Measurements from ENCODE around the gene MYO10. TPM values are rescaled to one million over a fixed set of nuclear protein-coding genes. Genes with fewer than 3 reads are reported as not detected.

Gene MYO10
- total and polyA plus RNA-seq, 2 donors (not counting 3 experiments of a cell fraction or from before 2014, with no cell fraction given), result 36.0 to 148 TPM

- Histone ChIP-seq H3K4me1 (ENCODE audit: control insufficient read depth, extremely low read depth, insufficient read depth, low read length) (peaks cover 38% of the 10 kb centered on the region), H3K36me3 (ENCODE audit: control insufficient read depth in 2 of 2, extremely low read depth in 1 of 2, insufficient read depth in 2 of 2, low read length in 2 of 2) (peaks cover 0 to 4% of the 10 kb centered on the region in 2 experiments), H3K27ac (ENCODE audit: insufficient read depth, low read depth, low read length) (no peak overlapping the region), H3K9me1 (replicated peaks; ENCODE audit: control insufficient read depth, extremely low read depth, insufficient read depth, low read length) (no peaks in the 10 kb centered on the region), H3K9me3 (replicated peaks; ENCODE audit: control insufficient read depth, insufficient read depth, low read length) (no peaks in the 10 kb centered on the region), H3K27me3 (ENCODE audit: control insufficient read depth in 2 of 2, insufficient read depth in 2 of 2, low read length in 2 of 2) (no peaks in the 10 kb centered on the region), H2AFZ (ENCODE audit: low read depth, low read length) (no peak overlapping the region), H3K4me2 (ENCODE audit: insufficient read depth, low read length) (no peak overlapping the region), H3K9ac (replicated peaks; ENCODE audit: extremely low read depth, insufficient read depth, low read length) (no peak overlapping the region), H3K79me2 (ENCODE audit: control insufficient read depth, insufficient read depth, low read length) (peaks cover 96% of the 10 kb centered on the region), H3K4me3 (replicated peaks in 1 of 3; ENCODE audit: insufficient read depth in 1 of 3, low read depth in 1 of 3, low read length in 3 of 3) (no peak overlapping the region), H4K20me1 (replicated peaks; ENCODE audit: control insufficient read depth, extremely low read depth, insufficient read depth, low read length) (peaks cover 27% of the 10 kb centered on the region)
- no TSS peak for BruUV-seq (replicated peaks)
- DNase-seq (ENCODE audit: low read depth, low spot score) (no peak), FAIRE-seq (no peak)
- POLR2A ChIA-PET, result no interaction called here
- TF ChIP-seq MYC (IDR thresholded peaks at IDR 0.05; ENCODE audit: low read depth, low read length) (no peak), JUN (IDR thresholded peaks at IDR 0.05; ENCODE audit: borderline replicate concordance, insufficient read depth, insufficient read length, low read depth) (no peak), POLR2A (IDR thresholded peaks at IDR 0.05; ENCODE audit: low read depth, low read length) (no peak), CTCF (IDR thresholded peaks at IDR 0.05; ENCODE audit: extremely low read depth in 1 of 2, insufficient read depth in 1 of 2, low read depth in 1 of 2, low read length in 2 of 2) (no peak), MAX (IDR thresholded peaks at IDR 0.05; ENCODE audit: insufficient read depth, insufficient read length) (no peak), EZH2 (IDR thresholded peaks at IDR 0.05; ENCODE audit: borderline replicate concordance, low read depth, low read length, severe bottlenecking) (no peak), POLR2AphosphoS5 (IDR thresholded peaks at IDR 0.05; ENCODE audit: insufficient read depth, low read depth, low read length) (no peak), GATA2 (IDR thresholded peaks at IDR 0.05; ENCODE audit: insufficient read depth, insufficient read length, low read depth, low read length) (no peak), FOS (IDR thresholded peaks at IDR 0.05; ENCODE audit: borderline replicate concordance, insufficient read depth, low read length) (no peak)
- dilution Hi-C loops (cut with MboI; ENCODE audit: extremely low pct_ligation_motif_present, low sequenced_read_pairs), result no loop called here
- intact Hi-C loops (cut with micrococcal nuclease), result loop anchor here (10.0 kb wide), 1 partner anchor 235 kb away; no protein-coding TSS in a partner anchor
- CTCF ChIA-PET, result interaction anchor here (4.4 to 12.0 kb wide), 3 partner anchors 138 to 260 kb away, joined by 41 to 257 read pairs (median 174); no protein-coding TSS in a partner anchor
These were observed 6.3 kb downstream of the MYO10 start for GRCh38 chr5:16929831-16930230.
